ENCODE results near the gene ORAI1.

ORAI1 gene

DNA sequence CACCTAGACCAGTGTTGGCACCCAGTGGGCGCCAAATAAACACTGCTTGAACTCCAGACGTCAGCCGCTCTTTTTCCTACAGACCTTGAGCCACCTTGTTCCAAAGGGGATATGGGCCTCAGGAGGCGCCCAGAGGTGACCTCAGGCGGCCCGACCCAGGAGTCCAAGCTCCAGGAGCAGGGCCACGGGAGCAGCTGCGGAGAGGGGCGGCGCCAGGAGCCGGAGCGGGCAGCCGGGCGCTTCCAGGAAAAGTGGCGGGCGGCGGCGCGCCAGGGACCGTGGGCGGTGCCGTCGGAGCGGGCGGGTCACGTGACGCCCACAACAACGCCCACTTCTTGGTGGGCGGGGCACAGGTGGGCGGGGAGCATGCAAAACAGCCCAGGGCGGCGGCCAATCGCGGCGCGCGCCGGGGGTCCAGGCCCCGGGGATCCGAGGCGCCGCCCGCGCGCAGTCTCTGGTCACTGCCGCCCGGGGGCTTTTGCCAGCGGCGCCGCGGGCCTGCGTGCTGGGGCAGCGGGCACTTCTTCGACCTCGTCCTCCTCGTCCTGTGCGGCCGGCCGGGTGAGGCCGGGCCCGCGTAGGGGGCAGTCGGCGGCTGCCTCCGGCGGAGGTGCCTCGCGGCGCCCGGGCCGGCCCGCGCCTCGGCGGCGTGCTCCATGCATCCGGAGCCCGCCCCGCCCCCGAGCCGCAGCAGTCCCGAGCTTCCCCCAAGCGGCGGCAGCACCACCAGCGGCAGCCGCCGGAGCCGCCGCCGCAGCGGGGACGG lies at the start of gene ORAI1:
Gene ORAI1 (plus strand): TSS at position 444 of the 766 bp plus-strand sequence.
- TF ChIP-seq GATA3 (IDR thresholded peaks at IDR 0.05; ENCODE audit: low read depth, low read length), result no peak
- no peak for TF ChIP-seq GATA2 (IDR thresholded peaks at IDR 0.05; ENCODE audit: low read depth, low read length)

GRCh38 chr12:121576851-121577391 lies 49.4 kb upstream of the ORAI1 start:
- TF ChIP-seq GATA2 (IDR thresholded peaks at IDR 0.05; ENCODE audit: low read depth, low read length), result no peak
- no peak for TF ChIP-seq GATA3 (IDR thresholded peaks at IDR 0.05; ENCODE audit: low read depth, low read length)

- TF ChIP-seq GATA2 (IDR thresholded peaks at IDR 0.05; ENCODE audit: low read depth, low read length) (no peak), GATA3 (IDR thresholded peaks at IDR 0.05; ENCODE audit: low read depth, low read length) (no peak)
Measured at GRCh38 chr12:121577443-121578180, 48.7 kb upstream of the ORAI1 start.

GRCh38 chr12:121578230-121579189 lies 47.8 kb upstream of the ORAI1 start:
- TF ChIP-seq GATA3 (IDR thresholded peaks at IDR 0.05; ENCODE audit: low read depth, low read length) (no peak), GATA2 (IDR thresholded peaks at IDR 0.05; ENCODE audit: low read depth, low read length) (no peak)

DNA sequence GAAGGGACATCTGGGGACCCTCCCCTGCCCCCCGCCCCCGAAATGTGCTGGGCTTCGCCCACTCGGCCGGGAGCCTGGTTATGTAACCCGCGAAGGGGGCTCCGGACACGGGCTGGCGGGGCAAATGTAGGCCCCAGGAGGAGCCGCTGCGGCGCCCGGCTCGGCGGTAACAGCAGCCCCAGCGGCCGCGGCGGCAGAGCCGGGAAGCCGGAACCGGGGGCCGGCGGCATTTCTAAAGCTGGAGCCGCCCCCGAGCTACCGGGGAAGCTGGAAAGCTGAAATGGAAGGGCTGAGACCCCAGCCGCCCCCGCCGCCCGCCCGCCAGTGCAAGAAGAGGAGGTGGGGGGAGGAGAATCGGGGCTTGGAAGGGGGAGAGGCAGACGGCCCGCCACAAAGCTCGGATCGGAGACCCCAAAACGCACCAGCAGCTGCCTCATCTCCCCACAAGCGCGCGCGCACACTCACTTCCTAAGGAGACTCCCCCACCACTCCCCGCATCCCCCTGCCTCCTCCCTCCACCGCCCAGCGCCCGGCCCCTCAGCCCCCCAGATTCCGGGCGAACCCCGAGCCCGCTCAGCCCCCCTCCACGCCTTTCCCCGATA lies 47.0 kb upstream of the ORAI1 start:
- TF ChIP-seq GATA3 (IDR thresholded peaks at IDR 0.05; ENCODE audit: low read depth, low read length) (no peak), GATA2 (IDR thresholded peaks at IDR 0.05; ENCODE audit: low read depth, low read length) (no peak)

GRCh38 chr12:121579981-121580868 lies 46.1 kb upstream of the ORAI1 start:
- TF ChIP-seq GATA3 (IDR thresholded peaks at IDR 0.05; ENCODE audit: low read depth, low read length) (no peak), GATA2 (IDR thresholded peaks at IDR 0.05; ENCODE audit: low read depth, low read length) (no peak)

DNA sequence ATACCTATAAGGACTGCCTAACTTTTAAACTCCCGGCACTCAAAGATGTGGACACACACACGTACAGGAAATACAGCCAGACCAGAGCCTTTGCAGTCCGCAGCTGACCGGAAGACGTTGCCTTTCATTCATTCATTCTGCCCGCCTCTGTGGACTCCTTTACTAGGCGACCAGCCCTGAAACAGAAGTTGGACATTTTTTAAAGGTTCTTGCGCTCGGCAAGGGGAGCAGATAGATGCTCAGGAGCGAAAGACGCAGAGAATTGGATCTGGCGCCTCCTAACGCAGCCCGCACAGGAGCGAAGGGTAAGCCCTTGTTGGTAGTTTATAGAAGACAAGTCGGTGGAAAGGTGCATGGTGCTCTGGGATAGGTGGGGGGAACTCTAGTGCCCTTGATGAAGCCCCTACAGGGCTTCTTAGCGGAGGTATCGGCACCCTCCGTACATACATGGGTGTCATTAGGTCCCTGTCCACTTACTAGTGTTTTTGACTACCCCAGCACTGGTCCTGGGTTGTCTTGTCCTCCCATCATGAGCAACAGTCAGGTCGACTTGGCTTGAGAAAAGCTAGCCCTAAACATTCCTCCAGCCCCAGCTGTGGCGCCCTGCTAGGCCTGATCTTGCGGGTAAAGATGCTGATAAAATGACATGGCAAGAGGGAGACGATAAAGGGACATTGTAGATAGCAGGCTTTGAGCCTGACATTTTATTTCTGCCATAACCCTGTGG lies 45.2 kb upstream of the ORAI1 start, which contains the start of gene KDM2B:
Gene KDM2B (minus strand): TSS at position 65 of the 727 bp plus-strand sequence. CDS start 112 bp downstream, outside the sequence.
- TF ChIP-seq GATA2 (IDR thresholded peaks at IDR 0.05; ENCODE audit: low read depth, low read length) (no peak), GATA3 (IDR thresholded peaks at IDR 0.05; ENCODE audit: low read depth, low read length) (no peak)

DNA sequence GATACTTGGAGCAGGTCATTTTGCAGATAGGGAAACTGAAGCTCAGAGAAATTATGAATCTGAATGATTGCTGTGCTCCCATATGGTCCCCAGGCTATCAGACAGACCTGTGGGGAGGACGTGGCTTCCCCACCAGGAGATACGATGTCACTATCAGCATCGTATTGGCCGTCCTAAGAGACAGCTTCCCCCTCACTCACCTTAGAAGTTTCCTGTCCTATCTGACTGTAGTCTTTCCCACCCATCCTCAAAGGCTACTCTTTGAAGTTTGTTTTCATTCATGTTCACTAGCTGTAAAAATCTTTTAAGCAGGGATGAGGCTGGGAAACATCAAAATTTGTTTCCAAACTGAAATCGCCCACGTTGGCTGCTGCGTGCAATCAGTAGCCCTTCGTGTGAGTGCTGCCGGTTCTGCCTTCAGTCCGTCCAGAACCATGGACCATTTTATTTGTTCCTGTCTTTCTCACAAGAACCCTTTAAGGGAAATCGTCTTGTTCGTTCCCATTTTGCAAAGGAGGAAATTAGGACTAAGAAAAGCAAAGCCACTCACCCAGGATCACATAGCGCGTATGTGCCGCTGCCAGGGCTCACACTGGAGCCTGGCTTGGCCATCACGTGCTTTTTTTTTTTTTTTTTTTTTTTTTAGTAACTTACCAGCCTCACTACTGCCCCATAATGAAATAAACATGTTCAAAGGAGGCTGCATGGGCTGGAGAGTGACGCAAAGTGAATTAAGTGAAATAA lies 44.5 kb upstream of the ORAI1 start:
- TF ChIP-seq GATA2 (IDR thresholded peaks at IDR 0.05; ENCODE audit: low read depth, low read length) (no peak), GATA3 (IDR thresholded peaks at IDR 0.05; ENCODE audit: low read depth, low read length) (no peak)

- no peak for TF ChIP-seq GATA2 (IDR thresholded peaks at IDR 0.05; ENCODE audit: low read depth, low read length)
- no peak for TF ChIP-seq GATA3 (IDR thresholded peaks at IDR 0.05; ENCODE audit: low read depth, low read length)
Measured at GRCh38 chr12:121582583-121583333, 43.6 kb upstream of the ORAI1 start.

- TF ChIP-seq GATA2 (IDR thresholded peaks at IDR 0.05; ENCODE audit: low read depth, low read length), result no peak
- TF ChIP-seq GATA3 (IDR thresholded peaks at IDR 0.05; ENCODE audit: low read depth, low read length), result no peak
Measured at GRCh38 chr12:121590476-121591143, 35.7 kb upstream of the ORAI1 start.
